Omental fat pad (tissue), 4 donors: ENCODE measurements around the gene NSMCE1. TPM values are rescaled to one million over a fixed set of nuclear protein-coding genes. Genes with fewer than 3 reads are reported as not detected.
"Not testable (repeated sequence)": the region's sequence is repeated elsewhere in the genome, so short reads cannot be mapped to it uniquely, and the experiment has no call there.

Experiments
- ATAC-seq: fragments of 150-250 bp; one replicate; pipeline ENCODE4 v1.9.1; 2016; ENCODE audit warnings: mild to moderate bottlenecking, moderate library complexity; ENCODE audit not compliant: low FRiP score
- DNase-seq: peaks from one replicate; pipeline ENCODE4 v3.0.0-alpha.2; 2019; ENCODE audit warnings: low spot score
- CTCF ChIP-seq, 3 donors: fragments of 450-650 bp; IDR thresholded peaks; one replicate each; pipeline ENCODE4 v1.5.1; 2016 to 2017; ENCODE audit warnings: antibody characterized with exemption in 3 of 3, mild to moderate bottlenecking in 3 of 3, moderate library complexity in 2 of 3
- total RNA-seq, 4 donors: library from RNA; depleted of rRNA; stranded (reverse); fragments of >200 nt; gene quantifications; one replicate each; pipeline ENCODE4 v1.1.0, GENCODE V29; 2016

Gene NSMCE1
- total RNA-seq, 4 donors from 2014 or later, result 30.3 to 53.0 (median 43.9) TPM

- no peak for TF ChIP-seq CTCF (IDR thresholded peaks at IDR 0.05)
- DNase-seq (no peak), ATAC-seq (no peak)
Observed at GRCh38 chr16:27208081-27208680, 60.4 kb downstream of the NSMCE1 start.

GRCh38 chr16:27207121-27207520, 61.5 kb downstream of the NSMCE1 start:
- DNase-seq, ATAC-seq: not testable (repeated sequence)

- no peak for TF ChIP-seq CTCF (IDR thresholded peaks at IDR 0.05)
- no peak for ATAC-seq
- no peak for DNase-seq
Observed at GRCh38 chr16:27205423-27206065, 63.0 kb downstream of the NSMCE1 start.

- DNase-seq (no peak), ATAC-seq (no peak)
- no peak for TF ChIP-seq CTCF (IDR thresholded peaks at IDR 0.05)
Observed at GRCh38 chr16:27204312-27204915, 64.2 kb downstream of the NSMCE1 start.

GRCh38 chr16:27203507-27204311, 64.9 kb downstream of the NSMCE1 start, which contains the start of gene KDM8:
Gene KDM8, plus strand, starts transcription at chr16:27203526. Its CDS starts 6,598 bp downstream, at chr16:27210124.
- no peak for TF ChIP-seq CTCF (IDR thresholded peaks at IDR 0.05)
- DNase-seq, result peak; percentile 92
- peak; percentile 100 for ATAC-seq

GRCh38 chr16:27202923-27203506, 65.6 kb downstream of the NSMCE1 start:
- ATAC-seq (peak; percentile 87), DNase-seq (peak; percentile 84)
- no peak for TF ChIP-seq CTCF (IDR thresholded peaks at IDR 0.05)

- not testable (repeated sequence) for DNase-seq, ATAC-seq
Observed at GRCh38 chr16:27200914-27201313, 67.7 kb downstream of the NSMCE1 start.
